K562 (cell line): ENCODE data around the gene ZMYM2. TPM values are rescaled to one million over a fixed set of nuclear protein-coding genes. Genes with fewer than 3 reads are reported as not detected.
A peak's percentile ranks its signal among the peaks of the same experiment; 100 is the strongest.

Experiments
- E2F1 ChIP-seq: sonication (generic); formaldehyde crosslinking; IDR thresholded peaks from 2 replicates; pipeline ENCODE4 v1.8.1; 2023; ENCODE audit warnings: mild to moderate bottlenecking, missing genetic modification reagents, moderate library complexity
- FOXK2 ChIP-seq, 2 experiments: fragments of 450-650 bp; IDR thresholded peaks in 1 of 2; conservative IDR thresholded peaks in 1 of 2; 2 replicates each; pipeline ENCODE4 v1.6.1; 2016; ENCODE audit warnings: low read depth in 2 of 2, mild to moderate bottlenecking in 1 of 2
- IRF9 ChIP-seq: fragments of 450-650 bp; IDR thresholded peaks from 2 replicates; pipeline ENCODE4 v1.6.1; 2016; ENCODE audit warnings: missing biosample characterization, missing genetic modification characterization
- KDM5B ChIP-seq: fragments of 200-600 bp; sonication (generic); IDR thresholded peaks from 2 replicates; pipeline ENCODE4 v1.6.1; 2012; ENCODE audit warnings: low read depth, mild to moderate bottlenecking, moderate library complexity, low read length, control low read depth, inconsistent platforms; ENCODE audit not compliant: insufficient replicate concordance
- MEF2A ChIP-seq: IDR thresholded peaks from 2 replicates; pipeline ENCODE4 v1.6.1; 2011; ENCODE audit warnings: low read depth, mild to moderate bottlenecking, low read length, moderate library complexity; ENCODE audit not compliant: control insufficient read depth
- MTA1 ChIP-seq: fragments of 450-650 bp; IDR thresholded peaks from 2 replicates; pipeline ENCODE4 v1.6.1; 2017; ENCODE audit warnings: borderline replicate concordance
- MYBL2 ChIP-seq, 2 experiments: fragments of 450-650 bp in 1 of 2; sonication (generic) in 1 of 2; formaldehyde crosslinking in 1 of 2; IDR thresholded peaks; 2 replicates each; pipeline versions ENCODE4 v1.6.1 to v1.8.1; 2017 to 2022; ENCODE audit warnings: borderline replicate concordance in 1 of 2, inconsistent platforms in 1 of 2, low read depth in 1 of 2, mild to moderate bottlenecking in 1 of 2, missing genetic modification reagents in 1 of 2, moderate library complexity in 1 of 2
- NFYB ChIP-seq: IDR thresholded peaks from 2 replicates; pipeline ENCODE4 v1.6.1; 2011; ENCODE audit warnings: mild to moderate bottlenecking, moderate library complexity; ENCODE audit not compliant: insufficient read length; ENCODE audit errors: extremely low read depth
- PATZ1 ChIP-seq: fragments of 250-450 bp; sonication (Bioruptor Pico); IDR thresholded peaks from 2 replicates; pipeline ENCODE4 v1.5.0; 2020; ENCODE audit warnings: mild to moderate bottlenecking, borderline replicate concordance
- PHB ChIP-seq: fragments of 250-450 bp; sonication (Bioruptor Pico); IDR thresholded peaks from 2 replicates; pipeline ENCODE4 v1.5.0; 2021
- POLR2B ChIP-seq: fragments of 450-650 bp; IDR thresholded peaks from 2 replicates; pipeline ENCODE4 v1.6.1; 2018; ENCODE audit warnings: low read depth; ENCODE audit not compliant: partially characterized antibody
- SAP30 ChIP-seq: fragments of 200-600 bp; sonication (generic); IDR thresholded peaks from 2 replicates; pipeline ENCODE4 v1.6.1; 2012; ENCODE audit warnings: borderline replicate concordance, low read depth, mild to moderate bottlenecking, moderate library complexity, low read length, control low read depth, inconsistent platforms; ENCODE audit not compliant: insufficient read depth, poor library complexity, severe bottlenecking
- SMARCA4 ChIP-seq: fragments of 450-650 bp; IDR thresholded peaks from 2 replicates; pipeline ENCODE4 v1.6.1; 2016
- SRSF1 ChIP-seq: fragments of 200-400 bp; formaldehyde crosslinking; IDR thresholded peaks from 2 replicates; pipeline ENCODE4 v1.6.1; 2017; ENCODE audit warnings: mild to moderate bottlenecking, low read depth, low read length, moderate library complexity
- ZKSCAN3 ChIP-seq: fragments of 250-450 bp; sonication (Bioruptor Pico); IDR thresholded peaks from 2 replicates; pipeline ENCODE4 v1.4.0; 2020
- ZNF695 ChIP-seq: fragments of 450-650 bp; formaldehyde crosslinking; IDR thresholded peaks from 2 replicates; pipeline ENCODE4 v1.4.0; 2020; ENCODE audit warnings: mild to moderate bottlenecking, moderate library complexity
- ZNF740 ChIP-seq, 3 experiments: fragments of 200-800 bp in 1 of 3; sonication (Bioruptor generic) in 1 of 3; sonication (generic) in 1 of 3; formaldehyde crosslinking in 1 of 3; IDR thresholded peaks; 2 replicates each; pipeline versions ENCODE4 v1.6.1 to v1.8.0; 2016 to 2022; ENCODE audit warnings: mild to moderate bottlenecking in 2 of 3, missing compliant biosample characterization in 2 of 3, missing genetic modification characterization in 2 of 3, missing genetic modification reagents in 1 of 3
- polyA plus RNA-seq, 8 experiments: library from polyadenylated mRNA; depleted of rRNA in 4 of 8; stranded (reverse) in 5 of 8; unstranded in 3 of 8; fragments of >200 nt; fragmentation: Nextera tagmentation in 2 of 8; fragmentation: Illumina TruSeq in 1 of 8; extraction: Ambion mirVana in 2 of 8; extraction: Trizol in 1 of 8; gene quantifications; 2 replicates each; pipeline versions ENCODE4 v1.2.1 to v1.2.3, GENCODE V29; 2011 to 2014; ENCODE audit warnings: inconsistent platforms in 1 of 8, missing spikeins in 1 of 8
- total RNA-seq, 7 experiments: library from RNA; depleted of rRNA in 6 of 7; stranded (reverse); fragments of >200 nt in 6 of 7; fragmentation: Illumina TruSeq in 2 of 7; extraction: Trizol in 2 of 7; gene quantifications; 2 replicates each; pipeline versions ENCODE4 v1.2.1 to v1.2.3, GENCODE V29; 2011 to 2021; ENCODE audit warnings: low replicate concordance in 1 of 7
- TF ChIP-seq, protein P1 (sequence below): fragments of 250-450 bp; sonication (Bioruptor Pico); IDR thresholded peaks from 2 replicates; pipeline ENCODE4 v1.5.1; 2021; ENCODE audit warnings: mild to moderate bottlenecking
- TF ChIP-seq, protein P2 (sequence below): fragments of 450-650 bp; formaldehyde crosslinking; conservative IDR thresholded peaks from 2 replicates; pipeline ENCODE4 v1.4.0; 2022; ENCODE audit warnings: mild to moderate bottlenecking, missing genetic modification characterization

Gene ZMYM2
- total and polyA plus RNA-seq, 9 of the 15 experiments (the other 6 are each of a cell fraction or from before 2014, with no cell fraction given), result 5.0 to 48.8 (median 26.8) TPM

- no peak for TF ChIP-seq PATZ1
- no peak for TF ChIP-seq FOXK2 (conservative IDR thresholded peaks at IDR 0.05 in 1 of 2, IDR thresholded peaks at IDR 0.05 in 1 of 2; ENCODE audit: low read depth in 2 of 2)
- TF ChIP-seq ZNF740 (CRISPR knock-in tag; IDR thresholded peaks at IDR 0.05), result no peak
- TF ChIP-seq ZNF740 (tag; IDR thresholded peaks at IDR 0.05), result peak in 1 of 2 experiments; percentile 90; a peak in 2 of 4 replicates
- TF ChIP-seq ZKSCAN3, result no peak
- TF ChIP-seq, protein P1, sequence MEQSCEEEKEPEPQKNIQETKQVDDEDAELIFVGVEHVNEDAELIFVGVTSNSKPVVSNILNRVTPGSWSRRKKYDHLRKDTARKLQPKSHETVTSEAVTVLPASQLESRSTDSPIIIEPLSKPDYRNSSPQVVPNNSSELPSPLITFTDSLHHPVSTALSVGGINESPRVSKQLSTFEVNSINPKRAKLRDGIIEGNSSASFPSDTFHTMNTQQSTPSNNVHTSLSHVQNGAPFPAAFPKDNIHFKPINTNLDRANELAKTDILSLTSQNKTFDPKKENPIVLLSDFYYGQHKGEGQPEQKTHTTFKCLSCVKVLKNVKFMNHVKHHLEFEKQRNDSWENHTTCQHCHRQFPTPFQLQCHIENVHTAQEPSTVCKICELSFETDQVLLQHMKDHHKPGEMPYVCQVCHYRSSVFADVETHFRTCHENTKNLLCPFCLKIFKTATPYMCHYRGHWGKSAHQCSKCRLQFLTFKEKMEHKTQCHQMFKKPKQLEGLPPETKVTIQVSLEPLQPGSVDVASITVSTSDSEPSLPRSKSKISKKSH (CRISPR knock-in tag), result no peak
- no peak for TF ChIP-seq NFYB
- TF ChIP-seq SRSF1, result no peak
- no peak for TF ChIP-seq E2F1 (CRISPR knock-in tag)
- no peak for TF ChIP-seq MTA1
- no peak for TF ChIP-seq ZNF695
- TF ChIP-seq PHB, result no peak
- TF ChIP-seq POLR2B, result no peak
- TF ChIP-seq SMARCA4, result no peak
- no peak for TF ChIP-seq SAP30
- TF ChIP-seq MEF2A, result no peak
- TF ChIP-seq MYBL2 (IDR thresholded peaks at IDR 0.05; ENCODE audit: low read depth), result no peak
- TF ChIP-seq MYBL2 (CRISPR knock-in tag; IDR thresholded peaks at IDR 0.05; ENCODE audit: borderline replicate concordance), result no peak
- TF ChIP-seq, protein P2, sequence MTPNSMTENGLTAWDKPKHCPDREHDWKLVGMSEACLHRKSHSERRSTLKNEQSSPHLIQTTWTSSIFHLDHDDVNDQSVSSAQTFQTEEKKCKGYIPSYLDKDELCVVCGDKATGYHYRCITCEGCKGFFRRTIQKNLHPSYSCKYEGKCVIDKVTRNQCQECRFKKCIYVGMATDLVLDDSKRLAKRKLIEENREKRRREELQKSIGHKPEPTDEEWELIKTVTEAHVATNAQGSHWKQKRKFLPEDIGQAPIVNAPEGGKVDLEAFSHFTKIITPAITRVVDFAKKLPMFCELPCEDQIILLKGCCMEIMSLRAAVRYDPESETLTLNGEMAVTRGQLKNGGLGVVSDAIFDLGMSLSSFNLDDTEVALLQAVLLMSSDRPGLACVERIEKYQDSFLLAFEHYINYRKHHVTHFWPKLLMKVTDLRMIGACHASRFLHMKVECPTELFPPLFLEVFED (CRISPR knock-in tag), result no peak
- TF ChIP-seq KDM5B, result no peak
- TF ChIP-seq IRF9 (tag), result peak; percentile 66
These were observed 161.4 kb downstream of the ZMYM2 start (continued) for GRCh38 chr13:20119960-20120359.
